RWPE1 (cell line): ENCODE measurements around the gene TLR2.

ENCODE experiments used
- CTCF ChIA-PET: fragments of 350-600 bp; sonication (Branson Sonifier 250); formaldehyde crosslinking; extraction: SDS; loops from one replicate; lab custom pipeline; 2021; lab: Yijun Ruan, JAX
- POLR2A ChIA-PET: fragments of 400-600 bp; formaldehyde crosslinking; extraction: SDS; loops from one replicate; lab custom pipeline; 2020; ENCODE audit warnings: antibody characterized with exemption; ENCODE audit not compliant: low non-redundant PET; lab: Yijun Ruan, JAX
- DNase-seq: peaks from one replicate; pipeline ENCODE4 v3.0.0; 2012; ENCODE audit warnings: low spot score
- H3K27ac ChIP-seq: fragments of 450-650 bp; 2 replicates; pipeline ENCODE4 v1.5.1; 2017
- CTCF ChIP-seq: fragments of 450-650 bp; conservative IDR thresholded peaks from 2 replicates; pipeline ENCODE4 v1.5.1; 2017; ENCODE audit warnings: low read depth, mild to moderate bottlenecking

TLR2 gene

GRCh38 chr4:153750197-153750817, 66.2 kb downstream of the TLR2 start:
- DNase-seq = peak; percentile 60
- ChIA-PET CTCF (interaction anchor here (0.6 to 3.2 kb wide), 8 partner anchors 14 to 864 kb away, joined by 3 to 14 read pairs (median 4); partner anchors contain the start of gene MND1), POLR2A (no interaction called here)
- peak; percentile 72 for TF ChIP-seq CTCF
- H3K27ac ChIP-seq = no peak overlapping the region

- CTCF ChIA-PET = no interaction called here
- H3K27ac ChIP-seq = no peak overlapping the region
Measured at GRCh38 chr4:153755186-153755585, 71.1 kb downstream of the TLR2 start.

More at GRCh38 chr4:153755186-153755585, 71.1 kb downstream of the TLR2 start:
- no peak for DNase-seq
- no peak for TF ChIP-seq CTCF
- POLR2A ChIA-PET = no interaction called here
